ENCODE results near the gene ATP13A4. TPM values are rescaled to one million over a fixed set of nuclear protein-coding genes. Genes with fewer than 3 reads are reported as not detected.

ATP13A4 gene
- total and polyA plus RNA-seq, 9 donors, result 0.33 to 4.8 (median 0.69) TPM

DNA sequence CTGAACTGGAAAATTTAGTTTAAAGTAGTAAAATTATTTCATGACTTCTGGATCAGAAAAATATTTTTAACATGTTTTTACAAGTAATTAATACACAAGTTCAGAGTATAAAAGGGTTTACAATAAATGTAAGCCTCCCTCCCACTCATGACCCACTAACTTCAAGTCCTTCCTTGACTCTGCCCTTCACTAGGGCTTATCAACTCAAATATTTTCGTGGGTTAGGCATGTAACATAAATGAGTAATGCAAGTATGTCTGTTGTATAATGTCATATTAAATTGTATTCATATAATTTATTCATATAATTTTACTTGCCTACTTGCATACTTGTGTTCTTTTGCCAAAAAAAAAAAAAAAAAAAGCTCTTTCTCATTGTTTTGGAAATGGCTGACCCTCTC is 34.9 kb upstream of the ATP13A4 start:
- H3K27me3 ChIP-seq (ENCODE audit: control insufficient read depth, insufficient read depth, low read length), result no peaks in the 10 kb centered on the region
- no CpG with 5 or more reads among the region's 1 CpG for WGBS (ENCODE audit: insufficient coverage)
- no peaks in the 10 kb centered on the region for H3K36me3 ChIP-seq (ENCODE audit: control insufficient read depth, insufficient read depth, low read length)
- no peak overlapping the region for H3K4me3 ChIP-seq (ENCODE audit: low read length)
- DNase-seq, result no peak
- peaks cover 10% of the 10 kb centered on the region for H3K4me1 ChIP-seq (ENCODE audit: control insufficient read depth, insufficient read depth, low read length)
- H3K9me3 ChIP-seq (replicated peaks; ENCODE audit: control insufficient read depth, low read depth, low read length), result no peaks in the 10 kb centered on the region
- no peak overlapping the region for H3K27ac ChIP-seq (ENCODE audit: low read length)

DNA sequence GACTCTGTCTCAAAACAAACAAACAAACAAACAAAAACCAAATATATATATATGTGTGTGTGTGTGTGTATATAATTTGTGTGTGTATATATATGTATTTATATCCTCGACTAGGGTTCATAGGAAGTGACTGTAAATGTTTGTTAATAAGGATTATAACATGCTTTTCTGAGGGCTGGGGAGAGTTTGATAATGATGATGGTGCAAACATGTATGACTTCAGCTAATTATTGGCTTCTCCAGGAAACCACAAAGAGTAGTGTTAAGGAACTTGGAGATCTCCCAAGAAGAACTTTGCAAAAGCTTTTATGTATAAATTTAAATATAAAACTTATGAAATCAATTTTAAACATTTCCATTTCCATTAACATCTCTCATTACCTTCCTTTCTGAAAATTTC is 34.4 kb upstream of the ATP13A4 start:
- H3K27ac ChIP-seq (ENCODE audit: low read length), result no peak overlapping the region
- no peak overlapping the region for H3K4me3 ChIP-seq (ENCODE audit: low read length)
- WGBS (ENCODE audit: insufficient coverage), result no CpG with 5 or more reads among the region's 1 CpG
- H3K27me3 ChIP-seq (ENCODE audit: control insufficient read depth, insufficient read depth, low read length), result no peaks in the 10 kb centered on the region
- DNase-seq, result no peak
- peaks cover 6% of the 10 kb centered on the region for H3K4me1 ChIP-seq (ENCODE audit: control insufficient read depth, insufficient read depth, low read length)
- no peaks in the 10 kb centered on the region for H3K36me3 ChIP-seq (ENCODE audit: control insufficient read depth, insufficient read depth, low read length)
- H3K9me3 ChIP-seq (replicated peaks; ENCODE audit: control insufficient read depth, low read depth, low read length), result no peaks in the 10 kb centered on the region

DNA sequence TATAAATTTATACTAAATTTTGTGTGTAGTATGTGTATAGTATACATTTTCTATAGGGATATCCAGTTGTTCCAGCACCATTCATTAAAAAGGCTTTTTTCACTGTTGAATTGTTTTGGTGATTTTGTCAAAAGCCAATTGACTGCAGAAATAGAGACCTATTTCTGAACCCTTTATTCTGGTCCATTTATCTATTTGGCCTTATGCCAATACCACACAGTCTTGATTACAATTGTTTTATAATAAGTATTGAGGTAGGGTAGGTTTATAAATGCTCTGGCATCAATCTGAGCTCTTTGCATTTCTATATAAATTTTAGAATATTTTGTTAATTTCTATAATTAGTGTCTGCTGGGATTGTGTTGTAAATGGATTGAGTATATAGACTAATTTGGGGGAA is 31.8 kb upstream of the ATP13A4 start:
- no peaks in the 10 kb centered on the region for H3K36me3 ChIP-seq (ENCODE audit: control insufficient read depth, insufficient read depth, low read length)
- no peak for DNase-seq
- no peaks in the 10 kb centered on the region for H3K27me3 ChIP-seq (ENCODE audit: control insufficient read depth, insufficient read depth, low read length)
- no peak overlapping the region for H3K4me3 ChIP-seq (ENCODE audit: low read length)
- H3K27ac ChIP-seq (ENCODE audit: low read length), result no peak overlapping the region
- no peaks in the 10 kb centered on the region for H3K9me3 ChIP-seq (replicated peaks; ENCODE audit: control insufficient read depth, low read depth, low read length)
- H3K4me1 ChIP-seq (ENCODE audit: control insufficient read depth, insufficient read depth, low read length), result no peaks in the 10 kb centered on the region

- Histone ChIP-seq H3K27me3 (ENCODE audit: control insufficient read depth, insufficient read depth, low read length) (no peaks in the 10 kb centered on the region), H3K27ac (ENCODE audit: low read length) (no peak overlapping the region), H3K9me3 (replicated peaks; ENCODE audit: control insufficient read depth, low read depth, low read length) (no peaks in the 10 kb centered on the region), H3K4me1 (ENCODE audit: control insufficient read depth, insufficient read depth, low read length) (no peaks in the 10 kb centered on the region), H3K36me3 (ENCODE audit: control insufficient read depth, insufficient read depth, low read length) (no peaks in the 10 kb centered on the region), H3K4me3 (ENCODE audit: low read length) (no peak overlapping the region)
- no peak for DNase-seq
- no CpG with 5 or more reads among the region's 9 CpGs for WGBS (ENCODE audit: insufficient coverage)
These were observed 30.8 kb upstream of the ATP13A4 start for GRCh38 chr3:193585530-193585929.

DNA sequence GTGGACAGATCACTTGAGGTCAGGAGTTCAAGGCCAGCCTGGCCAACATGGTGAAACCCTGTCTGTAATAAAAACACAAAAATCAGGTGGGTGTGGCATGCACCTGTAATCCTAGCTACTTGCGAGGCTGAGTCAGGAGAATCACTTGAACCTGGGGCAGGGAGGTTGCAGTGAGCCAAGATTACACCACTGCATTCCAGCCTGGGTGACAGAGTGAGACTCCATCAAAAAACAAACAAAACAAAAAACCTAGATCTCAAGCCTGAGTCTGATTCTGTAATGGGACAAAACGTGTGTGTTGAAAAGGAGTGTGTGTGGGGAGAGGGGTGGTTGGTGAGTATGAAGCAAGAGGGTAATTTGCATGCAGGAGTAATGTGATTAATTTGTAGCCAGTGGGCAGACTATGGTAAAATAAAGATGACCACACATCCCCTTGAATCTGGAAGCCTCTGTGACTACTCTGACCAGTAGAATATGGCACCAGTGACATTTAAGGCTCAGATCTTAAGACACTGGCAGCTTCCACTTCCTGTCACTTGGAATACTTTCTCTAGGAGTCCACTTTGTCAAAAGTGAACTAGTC is 19.9 kb upstream of the ATP13A4 start:
- H3K36me3 ChIP-seq (ENCODE audit: control insufficient read depth, insufficient read depth, low read length), result no peaks in the 10 kb centered on the region
- H3K27me3 ChIP-seq (ENCODE audit: control insufficient read depth, insufficient read depth, low read length), result no peaks in the 10 kb centered on the region
- H3K4me1 ChIP-seq (ENCODE audit: control insufficient read depth, insufficient read depth, low read length), result no peaks in the 10 kb centered on the region
- no peak for DNase-seq
- WGBS (ENCODE audit: insufficient coverage), result 33% methylated on average over 1 of the region's 2 CpGs
- H3K27ac ChIP-seq (ENCODE audit: low read length), result no peak overlapping the region
- H3K9me3 ChIP-seq (replicated peaks; ENCODE audit: control insufficient read depth, low read depth, low read length), result no peaks in the 10 kb centered on the region
- H3K4me3 ChIP-seq (ENCODE audit: low read length), result no peak overlapping the region

DNA sequence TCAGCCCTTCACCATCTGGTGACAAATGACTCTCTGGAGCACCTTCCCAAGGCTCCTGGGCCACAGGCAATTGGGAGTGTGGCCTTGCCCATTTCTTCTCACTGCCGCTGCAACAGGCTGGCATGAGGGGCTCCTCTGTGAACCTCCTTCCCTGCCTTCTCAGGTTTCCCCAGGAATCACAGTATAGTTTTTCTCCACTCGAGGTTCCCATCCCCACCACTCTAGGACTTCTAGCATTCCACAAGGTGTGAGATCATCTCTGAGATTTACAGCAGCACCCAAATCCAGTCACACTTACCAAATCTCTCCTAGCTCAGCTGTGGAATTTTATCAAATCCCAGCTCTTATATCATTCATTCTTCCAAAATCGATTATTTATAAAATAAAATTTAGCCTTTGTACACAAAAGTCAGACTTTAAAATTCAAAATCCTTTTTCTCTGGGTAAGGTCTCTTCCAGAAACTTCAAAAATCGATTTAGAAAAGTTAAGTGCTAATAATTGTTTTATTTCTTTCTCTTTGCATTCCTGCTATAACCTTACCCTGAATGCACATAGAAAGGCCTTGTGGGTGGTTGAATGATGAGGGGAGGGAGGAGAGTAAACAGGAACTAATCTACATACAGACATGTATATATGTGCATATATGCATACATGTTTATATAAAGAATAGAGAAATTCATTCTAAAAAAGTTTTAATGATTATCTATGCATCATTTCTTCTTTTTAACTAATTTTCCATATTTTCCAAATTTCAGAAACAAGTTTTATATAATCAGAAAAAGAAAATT is 18.9 kb upstream of the ATP13A4 start:
- H3K36me3 ChIP-seq (ENCODE audit: control insufficient read depth, insufficient read depth, low read length), result no peaks in the 10 kb centered on the region
- DNase-seq, result no peak
- WGBS (ENCODE audit: insufficient coverage), result 17% methylated on average over 2 of the region's 4 CpGs

GRCh38 chr3:193572426-193572908 is 17.8 kb upstream of the ATP13A4 start:
- DNase-seq, result peak; percentile 79
- H3K4me3 ChIP-seq (ENCODE audit: low read length), result no peak overlapping the region
- no peaks in the 10 kb centered on the region for H3K27me3 ChIP-seq (ENCODE audit: control insufficient read depth, insufficient read depth, low read length)
- H3K36me3 ChIP-seq (ENCODE audit: control insufficient read depth, insufficient read depth, low read length), result no peaks in the 10 kb centered on the region
- H3K9me3 ChIP-seq (replicated peaks; ENCODE audit: control insufficient read depth, low read depth, low read length), result no peaks in the 10 kb centered on the region
- H3K27ac ChIP-seq (ENCODE audit: low read length), result no peak overlapping the region
- H3K4me1 ChIP-seq (ENCODE audit: control insufficient read depth, insufficient read depth, low read length), result no peaks in the 10 kb centered on the region
- 3% methylated on average over 9 of the region's 10 CpGs for WGBS (ENCODE audit: insufficient coverage)

More for the DNA sequence above, 18.9 kb upstream of the ATP13A4 start:
- no peak overlapping the region for H3K4me3 ChIP-seq (ENCODE audit: low read length)
- H3K27me3 ChIP-seq (ENCODE audit: control insufficient read depth, insufficient read depth, low read length), result no peaks in the 10 kb centered on the region
- no peak overlapping the region for H3K27ac ChIP-seq (ENCODE audit: low read length)
- H3K9me3 ChIP-seq (replicated peaks; ENCODE audit: control insufficient read depth, low read depth, low read length), result no peaks in the 10 kb centered on the region
- no peaks in the 10 kb centered on the region for H3K4me1 ChIP-seq (ENCODE audit: control insufficient read depth, insufficient read depth, low read length)

DNA sequence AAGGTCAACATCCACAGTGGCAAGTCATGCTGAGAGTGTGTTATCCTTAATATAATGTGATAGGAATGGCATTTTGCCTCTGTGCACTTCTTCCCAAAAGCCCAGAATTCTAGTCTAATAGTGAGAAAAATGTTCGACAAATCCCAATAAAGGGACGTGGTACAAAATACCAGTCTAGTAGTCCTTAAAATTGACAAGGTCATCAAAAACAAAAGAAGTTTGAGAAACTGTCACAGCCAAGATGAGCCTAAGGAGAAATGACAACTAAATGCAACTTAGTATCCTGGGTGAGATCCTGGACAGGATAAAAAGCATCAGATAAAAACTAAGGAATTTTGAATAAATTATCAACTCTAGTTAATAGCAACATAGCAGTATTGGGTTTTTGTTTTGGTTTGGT is 14.4 kb upstream of the ATP13A4 start:
- Histone ChIP-seq H3K4me3 (ENCODE audit: low read length) (no peak overlapping the region), H3K9me3 (replicated peaks; ENCODE audit: control insufficient read depth, low read depth, low read length) (no peaks in the 10 kb centered on the region), H3K27ac (ENCODE audit: low read length) (no peak overlapping the region), H3K27me3 (ENCODE audit: control insufficient read depth, insufficient read depth, low read length) (no peaks in the 10 kb centered on the region), H3K36me3 (ENCODE audit: control insufficient read depth, insufficient read depth, low read length) (no peaks in the 10 kb centered on the region), H3K4me1 (ENCODE audit: control insufficient read depth, insufficient read depth, low read length) (no peaks in the 10 kb centered on the region)
- WGBS (ENCODE audit: insufficient coverage), result no CpG with 5 or more reads among the region's 2 CpGs
- DNase-seq, result no peak

DNA sequence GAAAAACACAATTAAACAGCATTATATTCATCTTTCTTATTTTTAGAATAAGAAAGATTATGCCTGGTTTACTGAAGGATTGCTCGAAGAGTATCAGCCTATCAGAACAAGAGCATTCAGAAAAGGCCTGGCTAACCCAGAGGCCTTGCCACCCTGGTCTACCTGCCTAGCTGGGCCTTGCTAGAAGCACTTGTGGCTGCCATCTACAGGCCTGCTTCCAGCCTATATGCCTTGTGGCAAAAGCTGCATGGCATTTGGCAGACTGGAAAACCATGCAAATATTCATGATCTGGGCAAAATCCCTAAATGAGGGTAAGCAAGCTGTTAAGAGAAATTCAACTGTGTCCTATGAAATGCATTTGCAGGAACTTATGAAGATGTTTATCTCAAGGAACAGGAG is 9.3 kb upstream of the ATP13A4 start:
- no peaks in the 10 kb centered on the region for H3K9me3 ChIP-seq (replicated peaks; ENCODE audit: control insufficient read depth, low read depth, low read length)
- no peak overlapping the region for H3K27ac ChIP-seq (ENCODE audit: low read length)
- WGBS (ENCODE audit: insufficient coverage), result 83% methylated on average over 1 of the region's 1 CpG
- no peak overlapping the region for H3K4me3 ChIP-seq (ENCODE audit: low read length)
- H3K4me1 ChIP-seq (ENCODE audit: control insufficient read depth, insufficient read depth, low read length), result no peaks in the 10 kb centered on the region
- H3K36me3 ChIP-seq (ENCODE audit: control insufficient read depth, insufficient read depth, low read length), result no peaks in the 10 kb centered on the region
- DNase-seq, result no peak
- no peaks in the 10 kb centered on the region for H3K27me3 ChIP-seq (ENCODE audit: control insufficient read depth, insufficient read depth, low read length)

GRCh38 chr3:193563426-193563825 is 8.7 kb upstream of the ATP13A4 start:
- Histone ChIP-seq H3K9me3 (replicated peaks; ENCODE audit: control insufficient read depth, low read depth, low read length) (no peaks in the 10 kb centered on the region), H3K27ac (ENCODE audit: low read length) (no peak overlapping the region), H3K4me3 (ENCODE audit: low read length) (no peak overlapping the region), H3K36me3 (ENCODE audit: control insufficient read depth, insufficient read depth, low read length) (no peaks in the 10 kb centered on the region), H3K27me3 (ENCODE audit: control insufficient read depth, insufficient read depth, low read length) (no peaks in the 10 kb centered on the region), H3K4me1 (ENCODE audit: control insufficient read depth, insufficient read depth, low read length) (no peaks in the 10 kb centered on the region)
- no CpG with 5 or more reads among the region's 3 CpGs for WGBS (ENCODE audit: insufficient coverage)
- DNase-seq, result no peak
